ENCODE results near the gene CBFA2T2. TPM values are rescaled to one million over a fixed set of nuclear protein-coding genes. Genes with fewer than 3 reads are reported as not detected.
A peak's percentile ranks its signal among the peaks of the same experiment; 100 is the strongest.
"Not testable (repeated sequence)": the region's sequence is repeated elsewhere in the genome, so short reads cannot be mapped to it uniquely, and the experiment has no call there.

The CBFA2T2 gene
- total RNA-seq, 2 experiments from 2014 or later: 19.2 to 20.3 TPM

GRCh38 chr20:33456916-33457642 lies 32.8 kb upstream of the CBFA2T2 start:
- H3K36me3 Mint-ChIP-seq (ENCODE audit: low read depth): not testable (repeated sequence)
- ChIA-PET POLR2A (interaction anchor here (0.5 to 1.1 kb wide), 2 partner anchors 210 to 211 kb away, joined by 3 to 4 read pairs; partner anchors contain the start of gene ACTL10), CTCF (interaction anchor here (0.7 to 2.7 kb wide), 10 partner anchors 12 to 406 kb away, joined by 3 to 29 read pairs (median 4); partner anchors contain the start of gene ACTL10)

GRCh38 chr20:33459599-33459998 lies 30.3 kb upstream of the CBFA2T2 start:
- Mint-ChIP-seq H3K4me3 (no peak overlapping the region), H3K9me3 (no peaks in the 10 kb centered on the region), H3K36me3 (ENCODE audit: low read depth) (no peaks in the 10 kb centered on the region), H3K4me1 (no peaks in the 10 kb centered on the region), H3K27ac (no peak overlapping the region), H3K27me3 (no peaks in the 10 kb centered on the region)
- POLR2A ChIA-PET: interaction anchor here (0.6 kb wide), 1 partner anchor 31 kb away, joined by 3 read pairs; the partner anchor contains the start of gene CBFA2T2
- no peak for DNase-seq
- CTCF ChIA-PET: interaction anchor here (1.5 kb wide), 1 partner anchor 15 kb away, joined by 3 read pairs; no protein-coding TSS in a partner anchor

More at GRCh38 chr20:33456916-33457642, 32.8 kb upstream of the CBFA2T2 start:
- not testable (repeated sequence) for H3K9me3 Mint-ChIP-seq, H3K4me1 Mint-ChIP-seq, H3K27ac Mint-ChIP-seq, H3K27me3 Mint-ChIP-seq, H3K4me3 Mint-ChIP-seq
- peak; percentile 82 for DNase-seq

- H3K36me3 Mint-ChIP-seq (ENCODE audit: low read depth): no peaks in the 10 kb centered on the region
- H3K4me1 Mint-ChIP-seq: no peaks in the 10 kb centered on the region
- no peak overlapping the region for H3K27ac Mint-ChIP-seq
- H3K4me3 Mint-ChIP-seq: no peak overlapping the region
- H3K9me3 Mint-ChIP-seq: no peaks in the 10 kb centered on the region
- ChIA-PET POLR2A (interaction anchor here (0.8 kb wide), 1 partner anchor 203 kb away, joined by 3 read pairs; no protein-coding TSS in a partner anchor), CTCF (interaction anchor here (0.6 to 1.5 kb wide), 2 partner anchors 16 to 85 kb away, joined by 3 read pairs; no protein-coding TSS in a partner anchor)
- no peaks in the 10 kb centered on the region for H3K27me3 Mint-ChIP-seq
- DNase-seq: no peak
These were observed 29.2 kb upstream of the CBFA2T2 start for GRCh38 chr20:33460711-33461110.

- DNase-seq: no peak
- POLR2A ChIA-PET: interaction anchor here (1.0 kb wide), 1 partner anchor 200 kb away, joined by 3 read pairs; no protein-coding TSS in a partner anchor
- Mint-ChIP-seq H3K4me1 (no peaks in the 10 kb centered on the region), H3K9me3 (no peaks in the 10 kb centered on the region), H3K36me3 (ENCODE audit: low read depth) (no peaks in the 10 kb centered on the region), H3K4me3 (no peak overlapping the region), H3K27ac (no peak overlapping the region), H3K27me3 (no peaks in the 10 kb centered on the region)
- CTCF ChIA-PET: no interaction called here
These were observed 26.4 kb upstream of the CBFA2T2 start for GRCh38 chr20:33463332-33464101.

GRCh38 chr20:33464759-33465158 lies 25.1 kb upstream of the CBFA2T2 start:
- H3K4me1 Mint-ChIP-seq; H3K27me3 Mint-ChIP-seq; DNase-seq; H3K27ac Mint-ChIP-seq; H3K36me3 Mint-ChIP-seq (ENCODE audit: low read depth); CTCF ChIA-PET; POLR2A ChIA-PET; H3K9me3 Mint-ChIP-seq; H3K4me3 Mint-ChIP-seq: not testable (repeated sequence)

GRCh38 chr20:33465481-33466302 lies 24.2 kb upstream of the CBFA2T2 start:
- no peaks in the 10 kb centered on the region for H3K9me3 Mint-ChIP-seq
- H3K27me3 Mint-ChIP-seq: no peaks in the 10 kb centered on the region
- no peak overlapping the region for H3K27ac Mint-ChIP-seq
- ChIA-PET CTCF (no interaction called here), POLR2A (no interaction called here)
- no peaks in the 10 kb centered on the region for H3K36me3 Mint-ChIP-seq (ENCODE audit: low read depth)
- no peak overlapping the region for H3K4me3 Mint-ChIP-seq
- no peak for DNase-seq
- H3K4me1 Mint-ChIP-seq: no peaks in the 10 kb centered on the region

GRCh38 chr20:33466303-33466646 lies 23.6 kb upstream of the CBFA2T2 start:
- DNase-seq: no peak
- no peaks in the 10 kb centered on the region for H3K36me3 Mint-ChIP-seq (ENCODE audit: low read depth)
- no peaks in the 10 kb centered on the region for H3K4me1 Mint-ChIP-seq
- H3K27me3 Mint-ChIP-seq: no peaks in the 10 kb centered on the region
- no peak overlapping the region for H3K27ac Mint-ChIP-seq
- POLR2A ChIA-PET: no interaction called here
- CTCF ChIA-PET: interaction anchor here (0.7 kb wide), 1 partner anchor 206 kb away, joined by 5 read pairs; no protein-coding TSS in a partner anchor
- no peak overlapping the region for H3K4me3 Mint-ChIP-seq
- no peaks in the 10 kb centered on the region for H3K9me3 Mint-ChIP-seq

- CTCF ChIA-PET: no interaction called here
- Mint-ChIP-seq H3K9me3 (no peaks in the 10 kb centered on the region), H3K27ac (no peak overlapping the region), H3K36me3 (ENCODE audit: low read depth) (no peaks in the 10 kb centered on the region), H3K27me3 (no peaks in the 10 kb centered on the region), H3K4me3 (no peak overlapping the region), H3K4me1 (no peaks in the 10 kb centered on the region)
- POLR2A ChIA-PET: interaction anchor here (0.8 kb wide), 1 partner anchor 14 kb away, joined by 3 read pairs; no protein-coding TSS in a partner anchor
- DNase-seq: no peak
These were observed 19.4 kb upstream of the CBFA2T2 start for GRCh38 chr20:33470457-33470856.

- POLR2A ChIA-PET: no interaction called here
- H3K9me3 Mint-ChIP-seq: no peaks in the 10 kb centered on the region
- CTCF ChIA-PET: no interaction called here
- H3K4me1 Mint-ChIP-seq: no peaks in the 10 kb centered on the region
- no peak overlapping the region for H3K27ac Mint-ChIP-seq
- no peaks in the 10 kb centered on the region for H3K27me3 Mint-ChIP-seq
- no peaks in the 10 kb centered on the region for H3K36me3 Mint-ChIP-seq (ENCODE audit: low read depth)
- no peak overlapping the region for H3K4me3 Mint-ChIP-seq
- no peak for DNase-seq
These were observed 19.0 kb upstream of the CBFA2T2 start for GRCh38 chr20:33470866-33471265.

GRCh38 chr20:33472868-33473435 lies 16.9 kb upstream of the CBFA2T2 start:
- H3K27me3 Mint-ChIP-seq: no peaks in the 10 kb centered on the region
- ChIA-PET CTCF (interaction anchor here (1.5 kb wide), 1 partner anchor 15 kb away, joined by 4 read pairs; no protein-coding TSS in a partner anchor), POLR2A (no interaction called here)
- no peak overlapping the region for H3K27ac Mint-ChIP-seq
- H3K36me3 Mint-ChIP-seq (ENCODE audit: low read depth): no peaks in the 10 kb centered on the region
- H3K4me1 Mint-ChIP-seq: no peaks in the 10 kb centered on the region
- no peak for DNase-seq
- no peaks in the 10 kb centered on the region for H3K9me3 Mint-ChIP-seq
- H3K4me3 Mint-ChIP-seq: no peak overlapping the region

GRCh38 chr20:33474097-33474873 lies 15.6 kb upstream of the CBFA2T2 start:
- ChIA-PET CTCF (interaction anchor here (1.5 kb wide), 1 partner anchor 17 kb away, joined by 4 read pairs; no protein-coding TSS in a partner anchor), POLR2A (interaction anchor here (1.3 kb wide), 1 partner anchor 16 kb away, joined by 7 read pairs; the partner anchor contains the start of gene CBFA2T2)
- DNase-seq: no peak

GRCh38 chr20:33474963-33475362 lies 14.9 kb upstream of the CBFA2T2 start:
- Mint-ChIP-seq H3K4me3 (no peak overlapping the region), H3K9me3 (no peaks in the 10 kb centered on the region), H3K36me3 (ENCODE audit: low read depth) (no peaks in the 10 kb centered on the region), H3K27me3 (no peaks in the 10 kb centered on the region), H3K4me1 (no peaks in the 10 kb centered on the region), H3K27ac (no peak overlapping the region)
- ChIA-PET POLR2A (no interaction called here), CTCF (no interaction called here)
- no peak for DNase-seq

More at GRCh38 chr20:33474097-33474873, 15.6 kb upstream of the CBFA2T2 start:
- no peaks in the 10 kb centered on the region for H3K36me3 Mint-ChIP-seq (ENCODE audit: low read depth)
- H3K4me3 Mint-ChIP-seq: no peak overlapping the region
- no peaks in the 10 kb centered on the region for H3K27me3 Mint-ChIP-seq
- no peaks in the 10 kb centered on the region for H3K9me3 Mint-ChIP-seq
- no peak overlapping the region for H3K27ac Mint-ChIP-seq
- no peaks in the 10 kb centered on the region for H3K4me1 Mint-ChIP-seq

All from activated CD4-positive, alpha-beta memory T cell treated with anti-CD3 and anti-CD28 coated beads, Interleukin-2, amount 10 ng/mL, durations not matched to agents 7 days and 5 days (primary cell).